Heart left ventricle (tissue), 16 donors: ENCODE results near the gene HOXA2. TPM values are rescaled to one million over a fixed set of nuclear protein-coding genes. Genes with fewer than 3 reads are reported as not detected.

Source experiments
- ATAC-seq, 4 donors: fragments of 200-7000 bp; cut with Tn5 transposase; one replicate each; pipeline ENCODE4 v1.9.1; 2020 to 2022; ENCODE audit warnings: moderate library complexity in 4 of 4, mild to moderate bottlenecking in 3 of 4, moderate number of reproducible peaks in 1 of 4
- DNase-seq, 5 donors: peaks; one replicate each; pipeline ENCODE4 v3.0.0-alpha.2; 2020
- H3K27ac ChIP-seq, 12 donors: fragments of 200-600 bp; sonication (generic) in 4 of 12; one replicate each; pipeline versions ENCODE4 v1.5.0 to v1.8.0; 2016 to 2022; ENCODE audit warnings: mild to moderate bottlenecking in 2 of 12
- H3K27me3 ChIP-seq, 9 donors: fragments of 200-600 bp; sonication (generic) in 2 of 9; one replicate each; pipeline versions ENCODE4 v1.5.1 to v1.8.0; 2016 to 2022; ENCODE audit warnings: mild to moderate bottlenecking in 3 of 9
- H3K36me3 ChIP-seq, 9 donors: fragments of 200-600 bp; sonication (generic) in 2 of 9; one replicate each; pipeline versions ENCODE4 v1.5.0 to v1.8.0; 2018 to 2022; ENCODE audit warnings: mild to moderate bottlenecking in 2 of 9
- H3K4me1 ChIP-seq, 12 donors: fragments of 200-600 bp; sonication (generic) in 4 of 12; one replicate each; pipeline versions ENCODE4 v1.5.0 to v1.8.0; 2016 to 2022; ENCODE audit warnings: mild to moderate bottlenecking in 3 of 12
- H3K4me3 ChIP-seq, 12 donors: fragments of 200-600 bp; sonication (generic) in 4 of 12; one replicate each; pipeline versions ENCODE4 v1.5.0 to v1.8.0; 2017 to 2022; ENCODE audit warnings: mild to moderate bottlenecking in 9 of 12, moderate library complexity in 4 of 12
- H3K9me3 ChIP-seq, 12 donors: fragments of 200-600 bp; sonication (generic) in 4 of 12; one replicate each; pipeline versions ENCODE4 v1.5.0 to v1.8.0; 2016 to 2022; ENCODE audit warnings: mild to moderate bottlenecking in 1 of 12
- POLR2A ChIP-seq, 2 donors: fragments of 450-650 bp; IDR thresholded peaks; one replicate each; pipeline ENCODE4 v1.6.1; 2017; ENCODE audit warnings: antibody characterized with exemption in 2 of 2, mild to moderate bottlenecking in 2 of 2, moderate library complexity in 2 of 2
- WGBS, 4 donors: extraction: QIAGEN DNeasy Blood & Tissue Kit in 2 of 4; methylation state at CpG; one replicate each; pipeline versions ENCODE4 v1.1.5 to v1.1.7; 2013 to 2018; 5-methylcytosine and 5-hydroxymethylcytosine counted together
- intact Hi-C, 10 donors: fragments of 100-400 bp; cut with DNase I; formaldehyde crosslinking; loops; one replicate each; pipeline versions ENCODE4 v1.11.1 to v1.14.2; 2022
- polyA plus RNA-seq, 2 donors: library from polyadenylated mRNA; stranded (reverse); fragments of 200-250 nt; gene quantifications; one replicate each; pipeline ENCODE4 v1.2.3, GENCODE V29; 2013
- total RNA-seq, 9 donors: library from RNA; depleted of rRNA in 2 of 9; stranded (reverse); fragments of >200 nt in 2 of 9; fragmentation: NEBNext Ultra II Directional in 3 of 9; extraction: Animal tissue kit (Norgen Biotek cat#: 25700) in 3 of 9; gene quantifications; one replicate each; pipeline versions ENCODE4 v1.1.0 to v1.2.4, GENCODE V29; 2016 to 2023
- TF ChIP-seq, protein P1 (sequence below), 12 donors: fragments of 200-600 bp; sonication (generic) in 4 of 12; IDR thresholded peaks; one replicate each; pipeline versions ENCODE4 v1.5.0 to v1.8.0; 2018 to 2022; ENCODE audit warnings: antibody characterized with exemption in 12 of 12, mild to moderate bottlenecking in 5 of 12
- donor health status: ischemic (EF 13 %, LVEDD 7.1; RV severe dilation, severe dysfunction).
- donor health status: healthy with polysubstance abuse.
- donor health status: DM: no; HTN: yes; CAD: no.
- donor health status: DM: no; HTN: no; CAD: no.
- donor health status: ischemic (EF 25% LVEDD 6.9; RV normal size, moderate dysfunction).
- donor health status: ischemic (EF 25% LVEDD 5.7; RV mildly dilated, moderate dysfunction).
- donor health status: healthy.
- donor health status: DM: yes; HTN: yes; CAD: no.
- donor health status: ischemic (EF 35%, LVEDD 5.7; RV mildly dilated, moderate dysfunction).
- donor health status: nonischemic (EF 11% LVEDD 7.7; RV severe dilation, severe dysfunction).
- donor health status: DM: yes; HTN: yes; CAD: no.
- donor health status: PGD.
- donor health status: ischemic (EF 29% LVEDD 5.4; RV normal size, mild dysfunction).
- donor health status: nonischemic (EF 23%, LVEDD 6.1; RV moderate dilation, normal function).

Gene HOXA2
- total and polyA plus RNA-seq, 11 donors = 0.03 to 0.57 (median 0.14) TPM; not detected in 8

GRCh38 chr7:27083646-27084045 lies 18.8 kb downstream of the HOXA2 start:
- Histone ChIP-seq H3K4me3 (no peak overlapping the region), H3K27me3 (peaks cover 7 to 61% (median 34%) of the 10 kb centered on the region in 9 donors), H3K4me1 (peaks cover 0 to 14% (median 0%) of the 10 kb centered on the region in 12 donors), H3K9me3 (peaks cover 0 to 7% (median 0%) of the 10 kb centered on the region in 12 donors), H3K36me3 (no peaks in the 10 kb centered on the region), H3K27ac (no peak overlapping the region)
- 76 to 81% (median 78%) methylated on average over 2 of the region's 2 CpGs for WGBS, 4 donors
- TF ChIP-seq, protein P1, sequence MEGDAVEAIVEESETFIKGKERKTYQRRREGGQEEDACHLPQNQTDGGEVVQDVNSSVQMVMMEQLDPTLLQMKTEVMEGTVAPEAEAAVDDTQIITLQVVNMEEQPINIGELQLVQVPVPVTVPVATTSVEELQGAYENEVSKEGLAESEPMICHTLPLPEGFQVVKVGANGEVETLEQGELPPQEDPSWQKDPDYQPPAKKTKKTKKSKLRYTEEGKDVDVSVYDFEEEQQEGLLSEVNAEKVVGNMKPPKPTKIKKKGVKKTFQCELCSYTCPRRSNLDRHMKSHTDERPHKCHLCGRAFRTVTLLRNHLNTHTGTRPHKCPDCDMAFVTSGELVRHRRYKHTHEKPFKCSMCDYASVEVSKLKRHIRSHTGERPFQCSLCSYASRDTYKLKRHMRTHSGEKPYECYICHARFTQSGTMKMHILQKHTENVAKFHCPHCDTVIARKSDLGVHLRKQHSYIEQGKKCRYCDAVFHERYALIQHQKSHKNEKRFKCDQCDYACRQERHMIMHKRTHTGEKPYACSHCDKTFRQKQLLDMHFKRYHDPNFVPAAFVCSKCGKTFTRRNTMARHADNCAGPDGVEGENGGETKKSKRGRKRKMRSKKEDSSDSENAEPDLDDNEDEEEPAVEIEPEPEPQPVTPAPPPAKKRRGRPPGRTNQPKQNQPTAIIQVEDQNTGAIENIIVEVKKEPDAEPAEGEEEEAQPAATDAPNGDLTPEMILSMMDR (IDR thresholded peaks at IDR 0.05) = no peak
- no peak for TF ChIP-seq POLR2A (IDR thresholded peaks at IDR 0.05)
- ATAC-seq (no peak), DNase-seq (no peak)
- intact Hi-C loops = no loop called here

- no peaks in the 10 kb centered on the region for H3K36me3 ChIP-seq
- peaks cover 0 to 6% (median 0%) of the 10 kb centered on the region in 12 donors for H3K4me1 ChIP-seq
- ATAC-seq (no peak), DNase-seq (no peak)
- intact Hi-C loops = no loop called here
- H3K9me3 ChIP-seq = no peaks in the 10 kb centered on the region
- H3K27me3 ChIP-seq = peaks cover 0 to 47% (median 20%) of the 10 kb centered on the region in 9 donors
- no peak for TF ChIP-seq POLR2A (IDR thresholded peaks at IDR 0.05)
- TF ChIP-seq, protein P1 (IDR thresholded peaks at IDR 0.05) = no peak
- 65 to 91% (median 74%) methylated on average over 1 of the region's 1 CpG for WGBS, 4 donors
- H3K27ac ChIP-seq = no peak overlapping the region
- no peak overlapping the region for H3K4me3 ChIP-seq
Measured at GRCh38 chr7:27082171-27082570, 20.3 kb downstream of the HOXA2 start.

- peaks cover 0 to 35% (median 9%) of the 10 kb centered on the region in 9 donors for H3K27me3 ChIP-seq
- no peak overlapping the region for H3K27ac ChIP-seq
- no peak overlapping the region for H3K4me3 ChIP-seq
- 43 to 47% (median 45%) methylated on average over 4 of the region's 4 CpGs for WGBS, 4 donors
- peaks cover 0 to 6% (median 0%) of the 10 kb centered on the region in 12 donors for H3K4me1 ChIP-seq
- intact Hi-C loops = no loop called here
- TF ChIP-seq POLR2A (IDR thresholded peaks at IDR 0.05) = no peak
- TF ChIP-seq, protein P1 (IDR thresholded peaks at IDR 0.05) = no peak
- H3K36me3 ChIP-seq = no peaks in the 10 kb centered on the region
- ATAC-seq (no peak), DNase-seq (no peak)
- peaks cover 0 to 2% (median 0%) of the 10 kb centered on the region in 12 donors for H3K9me3 ChIP-seq
Measured at GRCh38 chr7:27080844-27081436, 21.5 kb downstream of the HOXA2 start.

GRCh38 chr7:27079234-27079975 lies 23.1 kb downstream of the HOXA2 start:
- no peak for TF ChIP-seq POLR2A (IDR thresholded peaks at IDR 0.05)
- TF ChIP-seq, protein P1 (IDR thresholded peaks at IDR 0.05) = no peak
- 86 to 96% (median 94%) methylated on average over 1 of the region's 1 CpG for WGBS, 4 donors
- H3K9me3 ChIP-seq = peaks cover 0 to 10% (median 0%) of the 10 kb centered on the region in 12 donors
- intact Hi-C loops = loop anchor here in 1 of 10 donors (10.0 kb wide), 1 partner anchor 65 kb away; no protein-coding TSS in a partner anchor
- H3K36me3 ChIP-seq = no peaks in the 10 kb centered on the region
- peaks cover 0 to 27% (median 0%) of the 10 kb centered on the region in 9 donors for H3K27me3 ChIP-seq
- ATAC-seq (no peak), DNase-seq (no peak)
- peaks cover 0 to 6% (median 0%) of the 10 kb centered on the region in 12 donors for H3K4me1 ChIP-seq
- no peak overlapping the region for H3K4me3 ChIP-seq
- H3K27ac ChIP-seq = peak overlapping the region in 1 of 12 donors; percentile 18
